ENCODE data around the gene PSMD13. TPM values are rescaled to one million over a fixed set of nuclear protein-coding genes. Genes with fewer than 3 reads are reported as not detected.

The PSMD13 gene
- total and polyA plus RNA-seq, 4 donors = 48.8 to 56.7 (median 52.8) TPM

GRCh38 chr11:227824-228379, 8.9 kb upstream of the PSMD13 start:
- H3K9ac ChIP-seq (ENCODE audit: low read depth in 1 of 2, low read length in 2 of 2) = no peak overlapping the region
- no peaks in the 10 kb centered on the region for H3K4me1 ChIP-seq (ENCODE audit: control insufficient read depth in 4 of 4, insufficient read depth in 4 of 4, low read length in 3 of 4)
- no peaks in the 10 kb centered on the region for H3K9me3 ChIP-seq (ENCODE audit: control insufficient read depth in 4 of 4, low read length in 3 of 4)
- no peak for DNase-seq (ENCODE audit: low spot score)
- H3K36me3 ChIP-seq (ENCODE audit: control insufficient read depth in 4 of 4, insufficient read depth in 3 of 4, low read depth in 1 of 4, low read length in 3 of 4) = peaks cover 0 to 18% (median 9%) of the 10 kb centered on the region in 4 donors
- no peak overlapping the region for H3K4me3 ChIP-seq (ENCODE audit: low read depth in 1 of 3, low read length in 3 of 3)
- no peak overlapping the region for H3K27ac ChIP-seq (ENCODE audit: low read depth in 1 of 2, low read length in 2 of 2)
- no peaks in the 10 kb centered on the region for H3K27me3 ChIP-seq (ENCODE audit: control insufficient read depth in 4 of 4, insufficient read depth in 4 of 4, low read length in 3 of 4)
- WGBS = 92% methylated on average over 6 of the region's 6 CpGs
- TF ChIP-seq ATF3 (IDR thresholded peaks at IDR 0.05) = no peak
- no peak for TF ChIP-seq ZBTB33 (IDR thresholded peaks at IDR 0.05)
- no peak for TF ChIP-seq GABPA (IDR thresholded peaks at IDR 0.05 in 1 of 2, conservative IDR thresholded peaks at IDR 0.05 in 1 of 2)
- TF ChIP-seq SP1 (IDR thresholded peaks at IDR 0.05) = no peak
- TF ChIP-seq FOXA2 (IDR thresholded peaks at IDR 0.05) = no peak
- no peak for TF ChIP-seq REST (IDR thresholded peaks at IDR 0.05)
- no peak for TF ChIP-seq CTCF (IDR thresholded peaks at IDR 0.05; ENCODE audit: low read depth, low read length, missing input control)
- TF ChIP-seq RAD21 (IDR thresholded peaks at IDR 0.05) = no peak
- TF ChIP-seq HNF4G (IDR thresholded peaks at IDR 0.05) = no peak

- WGBS = 98% methylated on average over 10 of the region's 10 CpGs
- Histone ChIP-seq H3K4me1 (ENCODE audit: control insufficient read depth in 4 of 4, insufficient read depth in 4 of 4, low read length in 3 of 4) (peaks cover 0 to 7% (median 5%) of the 10 kb centered on the region in 4 donors), H3K9ac (ENCODE audit: low read depth in 1 of 2, low read length in 2 of 2) (no peak overlapping the region), H3K36me3 (ENCODE audit: control insufficient read depth in 4 of 4, insufficient read depth in 3 of 4, low read depth in 1 of 4, low read length in 3 of 4) (peaks cover 0 to 17% (median 7%) of the 10 kb centered on the region in 4 donors), H3K9me3 (ENCODE audit: control insufficient read depth in 4 of 4, low read length in 3 of 4) (no peaks in the 10 kb centered on the region), H3K27ac (ENCODE audit: low read depth in 1 of 2, low read length in 2 of 2) (no peak overlapping the region), H3K27me3 (ENCODE audit: control insufficient read depth in 4 of 4, insufficient read depth in 4 of 4, low read length in 3 of 4) (no peaks in the 10 kb centered on the region), H3K4me3 (ENCODE audit: low read depth in 1 of 3, low read length in 3 of 3) (no peak overlapping the region)
- TF ChIP-seq FOXA2 (IDR thresholded peaks at IDR 0.05) = no peak
- TF ChIP-seq NR2F2 (IDR thresholded peaks at IDR 0.05) = no peak
- no peak for TF ChIP-seq FOXA1 (IDR thresholded peaks at IDR 0.05)
- TF ChIP-seq EGR1 (IDR thresholded peaks at IDR 0.05; ENCODE audit: low read depth in 2 of 2) = no peak
- TF ChIP-seq ZBTB33 (IDR thresholded peaks at IDR 0.05) = no peak
- TF ChIP-seq HNF4A (conservative IDR thresholded peaks at IDR 0.05) = no peak
- no peak for TF ChIP-seq RXRA (IDR thresholded peaks at IDR 0.05)
- no peak for TF ChIP-seq GABPA (IDR thresholded peaks at IDR 0.05 in 1 of 2, conservative IDR thresholded peaks at IDR 0.05 in 1 of 2)
- no peak for TF ChIP-seq ATF3 (IDR thresholded peaks at IDR 0.05)
- TF ChIP-seq TAF1 (conservative IDR thresholded peaks at IDR 0.05) = no peak
- TF ChIP-seq JUND (IDR thresholded peaks at IDR 0.05) = no peak
- no peak for TF ChIP-seq RAD21 (IDR thresholded peaks at IDR 0.05)
- DNase-seq (ENCODE audit: low spot score) = peak; percentile 23
Measured at GRCh38 chr11:230431-230830, 6.3 kb upstream of the PSMD13 start.

Data from liver (tissue), 9 donors.